ENCODE measurements around the gene DDC.

DDC gene

GRCh38 chr7:50564640-50565558 lies at the start of gene DDC:
Gene DDC (minus strand): TSS chr7:50565405. CDS start chr7:50544085, 21,320 bp downstream.
- ATAC-seq (no peak), DNase-seq (no peak)

GRCh38 chr7:50613473-50613872 lies 48.3 kb upstream of the DDC start:
- no peak for DNase-seq
- ATAC-seq: no peak

DNA sequence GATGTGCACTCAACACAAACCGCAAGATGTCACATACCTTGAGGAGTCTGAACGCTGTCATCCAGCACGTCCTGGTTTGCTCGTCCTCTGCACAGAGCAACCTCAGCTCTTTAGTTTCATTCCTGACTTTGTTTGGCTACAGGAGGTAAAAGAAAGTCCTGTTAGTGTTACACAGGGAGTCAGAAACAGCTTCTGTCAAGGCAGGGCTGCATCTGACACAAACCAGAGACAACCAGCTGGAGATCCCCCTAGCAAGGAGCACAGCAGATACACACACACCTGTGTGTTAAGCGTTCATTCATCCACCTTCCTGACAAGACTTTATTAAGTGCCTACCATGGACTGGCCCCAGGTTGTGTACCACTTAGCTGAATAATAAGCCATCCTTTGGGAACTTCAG lies 47.5 kb upstream of the DDC start:
- DNase-seq (no peak), ATAC-seq (no peak)

GRCh38 chr7:50610521-50611277 lies 45.5 kb upstream of the DDC start:
- peak; percentile 20 for DNase-seq
- peak; percentile 64 for ATAC-seq

DNA sequence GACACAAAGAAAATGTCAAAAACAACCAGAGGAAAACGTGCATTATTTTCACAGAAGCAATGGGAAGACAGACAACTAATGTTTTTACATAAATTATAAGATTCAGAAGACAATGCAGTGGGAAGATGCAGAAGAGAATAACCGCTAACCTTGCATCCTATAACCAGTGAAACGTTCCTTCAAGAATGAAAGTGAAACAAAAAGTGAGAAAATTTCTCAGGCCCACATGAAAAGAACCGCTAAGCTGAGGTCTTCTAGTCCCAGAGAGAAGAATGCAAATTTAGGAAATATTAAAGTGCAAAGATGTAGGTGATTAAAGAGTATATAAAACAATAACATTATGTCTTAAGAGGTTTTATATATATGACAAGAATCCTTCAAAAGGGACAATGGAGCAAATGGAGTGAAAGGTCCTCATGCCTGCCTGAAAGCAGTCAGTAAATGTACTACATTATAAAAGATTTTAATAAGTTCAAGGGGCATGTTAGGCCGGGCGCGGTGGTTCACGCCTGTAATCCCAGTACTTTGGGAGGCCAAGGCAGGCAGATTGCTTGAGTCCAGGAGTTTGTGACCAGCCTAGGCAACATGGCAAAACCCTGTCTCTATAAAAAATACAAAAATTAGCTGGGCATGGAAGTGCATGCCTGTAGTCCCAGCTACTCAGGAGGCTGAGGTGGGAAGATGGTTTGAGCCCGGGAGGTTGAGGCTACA lies 43.1 kb upstream of the DDC start:
- peak; percentile 38 for ATAC-seq
- no peak for DNase-seq

DNA sequence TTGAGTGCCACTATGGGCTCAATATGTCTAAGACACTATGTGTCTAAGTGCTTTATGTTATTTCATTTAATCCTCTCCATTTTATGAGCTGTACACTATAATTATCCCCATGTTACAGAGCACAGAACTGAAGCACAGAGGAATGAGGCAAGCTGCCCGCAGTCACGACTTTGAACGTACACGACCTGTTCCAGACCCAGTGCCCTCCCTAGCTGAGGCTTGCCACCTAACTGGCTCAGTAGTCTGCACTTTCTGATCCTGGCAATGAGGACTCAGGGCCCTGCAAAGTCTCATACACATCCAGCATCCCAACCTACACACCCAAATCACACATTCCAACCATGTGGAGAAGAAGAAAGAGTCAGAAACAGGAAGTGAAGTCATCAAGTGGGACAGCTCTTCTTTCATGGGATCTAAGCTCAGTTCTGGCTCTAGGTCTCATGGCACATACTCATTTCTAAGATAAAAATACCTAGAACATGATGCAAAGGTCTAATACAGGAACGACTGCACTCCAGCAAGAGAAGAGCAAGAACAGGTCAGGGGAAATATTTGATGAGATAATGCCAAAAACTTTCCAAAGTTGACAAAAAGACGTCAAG lies 42.4 kb upstream of the DDC start:
- no peak for DNase-seq
- ATAC-seq: no peak

- DNase-seq (no peak), ATAC-seq (no peak)
Observed at GRCh38 chr7:50605059-50605458, 39.9 kb upstream of the DDC start.

DNA sequence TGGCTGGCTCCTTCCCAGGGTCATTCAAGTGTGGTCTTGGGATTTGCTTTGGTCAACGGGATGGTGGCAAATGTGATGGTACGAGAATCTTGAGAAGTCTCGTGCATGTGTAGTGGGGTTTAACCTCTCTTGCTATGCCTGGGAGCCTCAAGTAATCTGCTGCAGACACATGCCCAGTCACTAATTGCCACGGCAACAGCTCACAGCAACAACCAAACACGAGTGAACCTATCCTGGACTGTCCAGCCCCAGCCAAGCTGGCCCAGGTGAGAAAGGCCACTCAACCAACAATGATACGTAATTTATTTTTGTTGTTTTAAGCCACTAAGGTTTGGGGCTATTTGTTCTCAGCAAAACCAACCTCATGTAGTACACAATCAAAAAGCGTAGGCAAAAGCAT lies 38.1 kb upstream of the DDC start:
- no peak for ATAC-seq
- DNase-seq: no peak

- DNase-seq: no peak
Observed at GRCh38 chr7:50599385-50599784, 34.2 kb upstream of the DDC start.

GRCh38 chr7:50598460-50599343 lies 33.5 kb upstream of the DDC start:
- ATAC-seq (no peak), DNase-seq (no peak)

More at GRCh38 chr7:50599385-50599784, 34.2 kb upstream of the DDC start:
- ATAC-seq: no peak

DNA sequence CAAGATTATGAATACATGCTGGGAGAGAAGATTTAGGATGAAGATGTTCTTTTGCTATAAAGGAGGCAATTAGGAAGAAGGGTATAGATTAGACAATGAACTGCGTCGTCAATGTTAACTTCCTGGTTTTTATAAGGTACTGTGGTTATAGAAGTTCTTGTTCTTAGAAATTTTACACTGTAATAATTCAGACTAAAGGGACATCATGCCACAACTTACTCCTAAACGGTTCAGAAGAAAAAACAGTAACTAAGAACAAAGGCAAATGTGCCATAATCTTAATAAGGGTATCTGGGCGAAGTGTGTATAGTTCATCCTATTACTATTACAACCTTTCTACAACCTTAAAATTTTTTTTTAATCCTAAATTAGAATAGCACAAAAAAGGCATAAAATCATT lies 31.3 kb upstream of the DDC start:
- DNase-seq: no peak
- ATAC-seq: no peak

DNA sequence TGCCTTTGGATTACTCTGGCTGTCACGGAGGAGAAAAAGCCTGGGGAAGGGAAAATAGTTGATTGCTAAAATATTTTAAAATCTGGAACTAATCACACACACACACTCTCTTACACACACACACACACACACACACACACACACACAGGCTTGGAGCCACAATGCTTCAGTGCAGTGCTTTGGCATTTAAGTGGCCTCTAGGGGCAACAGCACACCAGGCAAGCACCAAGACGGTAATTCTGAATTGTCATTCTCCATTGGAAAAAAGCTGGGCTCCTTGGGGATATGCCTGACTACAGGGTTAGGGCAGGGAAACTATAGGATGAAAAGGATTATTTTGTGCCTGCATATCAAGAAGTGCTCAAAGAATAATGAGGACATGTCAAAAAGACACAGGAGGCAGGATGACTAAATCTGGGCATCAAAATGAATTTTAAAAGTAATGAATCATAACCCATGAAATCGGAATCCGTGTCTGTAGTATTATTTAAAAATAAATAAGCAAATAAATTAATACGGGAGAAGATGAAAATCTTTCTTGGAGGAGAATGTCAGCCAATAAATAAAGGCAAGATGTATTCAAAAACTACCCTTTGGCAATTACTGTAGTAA lies 30.4 kb upstream of the DDC start:
- DNase-seq (no peak), ATAC-seq (no peak)

- ATAC-seq (peak; percentile 47), DNase-seq (no peak)
Observed at GRCh38 chr7:50594734-50595485, 29.7 kb upstream of the DDC start.

DNA sequence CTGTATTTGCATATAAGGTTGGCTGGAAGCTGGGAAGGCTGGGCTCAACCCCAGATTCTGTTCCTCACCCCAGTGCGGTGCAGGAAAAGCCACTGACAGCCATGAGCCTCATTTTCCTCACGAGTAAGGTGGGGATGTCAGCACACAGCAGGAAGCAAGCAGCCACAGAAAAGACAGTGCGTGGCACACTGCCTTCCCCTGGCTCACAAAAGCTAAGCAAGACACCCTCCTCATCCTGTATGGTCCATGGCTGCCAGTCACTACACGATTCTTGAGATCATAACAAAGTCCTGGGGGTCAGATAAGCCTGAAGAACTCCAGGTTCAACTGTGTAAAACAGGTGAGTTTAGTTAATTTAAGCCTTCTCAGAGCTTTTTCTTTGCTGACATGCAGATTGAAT lies 28.9 kb upstream of the DDC start:
- DNase-seq (no peak), ATAC-seq (no peak)

DNA sequence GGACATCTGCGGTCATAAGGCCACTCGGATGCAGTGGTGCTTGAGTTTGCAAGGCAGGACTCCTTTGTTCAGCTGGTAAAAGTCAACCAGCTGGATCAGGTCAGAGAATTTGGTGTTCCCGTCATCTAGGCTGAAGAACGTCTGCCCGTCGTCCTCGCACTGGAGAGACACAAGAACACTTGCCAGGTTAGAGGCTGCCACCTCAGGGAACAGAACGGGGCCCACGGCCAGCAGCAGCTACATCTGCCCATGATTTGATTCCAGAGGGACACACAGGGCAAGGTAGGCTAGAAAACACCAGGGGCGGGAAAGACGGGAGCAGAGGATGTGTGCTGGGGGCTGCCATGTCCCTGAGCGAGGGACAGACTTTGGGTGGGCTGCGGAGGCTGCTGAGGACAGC lies 27.7 kb upstream of the DDC start:
- no peak for ATAC-seq
- DNase-seq: no peak

DNA sequence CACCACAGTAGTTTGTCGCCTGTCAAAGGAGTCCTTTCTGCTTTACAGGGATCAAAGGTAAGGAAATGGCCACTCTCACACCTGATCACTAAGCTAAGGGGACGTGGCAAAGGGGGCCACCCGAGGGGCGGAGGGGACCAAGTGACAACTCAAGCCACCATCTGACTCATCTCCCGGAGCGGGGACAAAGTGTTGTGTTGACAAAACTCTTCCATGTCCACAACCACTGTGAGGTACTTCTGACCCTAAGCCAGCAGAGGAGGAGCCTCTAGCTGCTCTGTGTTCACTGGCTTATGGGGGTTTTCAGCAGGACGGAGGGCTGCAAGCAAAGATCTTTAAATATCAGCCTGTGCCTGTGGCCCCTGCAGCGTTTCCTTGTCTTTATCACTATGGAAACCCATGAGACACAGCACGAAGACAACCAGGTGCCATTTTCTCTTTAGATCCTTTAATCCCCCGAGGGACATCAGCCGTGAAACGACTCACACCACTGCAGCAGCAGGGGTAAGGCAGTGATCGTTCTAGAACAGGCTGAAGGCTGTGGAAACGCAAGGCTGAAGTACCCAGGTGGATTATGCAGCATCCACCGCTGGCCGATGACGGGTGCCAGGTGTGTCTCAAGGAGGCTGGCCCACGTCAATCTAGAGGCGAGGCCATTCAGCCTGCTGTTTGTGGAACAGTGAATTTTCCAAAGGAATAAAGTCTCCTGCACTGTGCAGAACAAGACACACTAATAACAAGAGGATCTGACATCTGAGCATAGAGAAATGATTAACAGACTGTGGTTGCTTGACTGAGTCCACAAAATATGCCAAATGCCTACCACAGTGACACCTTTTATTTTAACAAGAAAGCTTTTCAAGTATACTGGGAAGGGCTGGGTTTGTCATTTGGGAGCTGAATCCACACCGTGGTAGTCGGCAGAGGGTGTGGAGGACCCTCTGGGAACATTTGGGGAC lies 26.6 kb upstream of the DDC start:
- DNase-seq (no peak), ATAC-seq (no peak)

- DNase-seq (no peak), ATAC-seq (no peak)
Observed at GRCh38 chr7:50591098-50591479, 25.9 kb upstream of the DDC start.

- no peak for DNase-seq
- no peak for ATAC-seq
Observed at GRCh38 chr7:50590535-50590934, 25.3 kb upstream of the DDC start.

GRCh38 chr7:50589364-50589763 lies 24.2 kb upstream of the DDC start:
- ATAC-seq: no peak
- DNase-seq: no peak

All from stimulated activated naive CD8-positive, alpha-beta T cell treated with anti-CD3 and anti-CD28 coated beads, Interleukin-15, Interleukin-2, amounts not matched to agents 100 U/mL and 50 U/mL, for 24 hours (primary cell).